SK-N-DZ (cell line): ENCODE data around the gene BMAL2. TPM values are rescaled to one million over a fixed set of nuclear protein-coding genes. Genes with fewer than 3 reads are reported as not detected.

Source experiments
- DNase-seq: peaks from one replicate; pipeline ENCODE4 v3.0.0-alpha.2; 2015; ENCODE audit warnings: low spot score
- polyA plus RNA-seq, 2 experiments: library from polyadenylated mRNA; depleted of rRNA; stranded (reverse); fragments of >200 nt; gene quantifications; 2 replicates each; pipeline ENCODE4 v1.2.3, GENCODE V29; 2014

BMAL2 gene
- polyA plus RNA-seq (2014; cell fraction: cytosol; rRNA removed) = 10.4 and 14.5 TPM in 2 replicates
- 6.9 and 7.6 TPM in 2 replicates for polyA plus RNA-seq (2014; cell fraction: nucleus; rRNA removed)

DNA sequence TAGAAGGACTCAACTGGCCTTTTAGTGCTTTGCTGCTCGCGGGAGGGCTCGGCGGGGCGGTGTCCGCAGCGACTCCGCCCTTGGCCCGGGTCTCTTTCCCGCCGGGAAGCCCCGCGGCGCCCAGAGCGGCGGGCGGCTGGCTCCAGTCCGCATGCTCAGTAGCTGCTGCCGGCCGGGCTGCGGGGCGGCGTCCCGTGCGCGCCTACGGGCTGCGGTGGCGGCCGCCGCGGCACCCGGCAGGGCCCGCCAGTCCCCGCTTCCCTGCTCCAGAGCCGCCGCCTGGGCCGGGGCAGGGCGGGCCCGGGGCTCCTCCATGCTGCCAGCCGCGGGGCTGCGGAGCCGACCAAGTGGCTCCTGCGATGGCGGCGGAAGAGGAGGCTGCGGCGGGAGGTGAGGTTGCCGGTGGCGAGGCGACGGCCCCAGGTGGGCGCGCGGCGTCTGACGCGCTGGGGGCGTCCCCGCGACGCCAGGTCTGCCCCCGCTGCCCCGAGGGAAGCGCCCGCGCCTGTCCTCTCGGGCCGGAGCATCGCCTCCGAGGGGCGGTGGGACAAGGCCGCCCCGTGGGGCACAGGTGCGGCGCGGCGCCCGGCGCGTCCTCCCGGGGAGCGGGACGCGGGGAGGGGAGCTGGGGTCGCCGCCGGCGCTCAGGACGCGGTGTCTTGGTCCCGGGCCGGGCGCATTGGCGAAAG is at the start of gene BMAL2:
Gene BMAL2, plus strand, starts transcription at position 123 of the 689 bp plus-strand sequence. Its CDS starts 237 bp downstream, at position 360.
- peak; percentile 71 for DNase-seq

DNA sequence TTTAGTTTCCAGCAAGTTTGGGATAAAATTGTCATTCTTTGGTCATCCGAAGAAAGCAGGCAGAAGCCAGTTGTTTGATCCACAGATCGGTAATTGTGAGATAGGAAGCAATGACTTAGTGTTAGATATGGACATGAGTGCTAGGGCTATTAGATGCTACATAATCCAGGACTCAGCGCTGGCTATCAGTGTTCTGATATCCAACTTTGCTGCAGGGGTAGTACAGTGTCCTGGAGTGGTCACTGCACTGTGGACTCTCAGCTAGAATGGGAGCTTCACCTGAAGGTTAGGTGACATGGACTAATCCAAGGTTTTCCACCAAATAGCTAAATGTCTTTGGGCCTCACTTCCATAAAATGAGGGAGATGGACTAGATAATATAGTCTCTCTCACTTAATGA is 48.6 kb upstream of the BMAL2 start:
- no peak for DNase-seq

GRCh38 chr12:27284751-27285150 is 47.9 kb upstream of the BMAL2 start:
- DNase-seq = no peak

- no peak for DNase-seq
Observed at GRCh38 chr12:27285403-27285802, 47.2 kb upstream of the BMAL2 start.

DNA sequence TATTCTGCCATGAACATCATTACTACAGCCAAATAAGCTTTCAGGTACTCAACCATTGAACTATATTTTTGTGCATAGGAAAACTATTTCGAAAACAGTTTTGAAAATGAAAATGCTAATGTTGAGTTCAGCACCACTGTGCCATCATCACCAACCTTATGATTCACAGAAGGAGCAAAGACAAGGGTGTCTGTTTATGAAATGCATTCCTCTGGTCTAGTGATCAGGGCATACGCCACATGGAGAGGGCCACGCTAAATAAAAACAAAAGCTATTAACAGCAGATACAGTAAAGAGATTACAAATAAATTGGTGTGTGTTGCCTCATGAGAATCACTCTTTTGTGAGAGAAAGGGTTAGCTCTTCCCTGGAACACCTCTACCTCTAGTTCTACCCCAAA is 43.2 kb upstream of the BMAL2 start:
- no peak for DNase-seq

GRCh38 chr12:27290501-27291168 is 42.0 kb upstream of the BMAL2 start:
- DNase-seq = no peak

GRCh38 chr12:27291862-27292261 is 40.8 kb upstream of the BMAL2 start:
- DNase-seq = no peak

DNA sequence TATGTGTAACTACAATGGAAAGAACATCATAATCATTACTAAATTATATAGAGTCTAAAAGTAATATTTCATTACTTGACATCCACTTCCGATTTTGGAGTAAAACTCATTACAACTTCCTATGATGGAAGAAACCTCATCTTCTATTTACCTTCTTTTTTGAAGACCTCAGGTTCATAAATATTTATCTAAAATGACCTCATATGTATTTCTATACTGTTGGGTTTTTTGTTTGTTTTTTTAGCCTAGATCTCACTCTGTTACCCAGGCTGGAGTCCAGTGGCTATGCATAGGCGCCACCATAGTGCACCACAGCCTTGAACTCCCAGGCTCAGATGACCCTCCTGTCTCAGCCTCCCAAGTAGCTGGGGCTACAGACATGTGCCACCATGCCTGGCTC is 39.9 kb upstream of the BMAL2 start:
- no peak for DNase-seq

DNA sequence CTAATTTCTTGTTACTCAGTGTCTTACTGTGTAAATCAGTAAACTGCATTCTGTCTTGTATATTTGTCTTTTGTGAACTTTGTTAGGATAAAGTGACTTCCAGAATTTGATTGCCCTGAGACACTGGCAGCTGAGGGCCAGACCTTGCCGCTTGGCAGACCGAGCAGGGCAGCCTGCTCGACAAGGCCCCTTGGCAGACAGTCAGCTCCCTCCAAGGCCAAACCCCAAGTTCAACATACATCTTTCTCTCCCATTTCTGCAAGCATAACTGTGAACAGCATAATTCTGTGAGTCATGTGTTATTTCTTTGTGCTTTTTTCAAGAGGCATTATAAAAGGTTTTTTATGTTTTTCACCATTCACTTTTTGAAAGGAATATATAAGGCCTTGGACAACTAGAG is 39.2 kb upstream of the BMAL2 start:
- DNase-seq = no peak

DNA sequence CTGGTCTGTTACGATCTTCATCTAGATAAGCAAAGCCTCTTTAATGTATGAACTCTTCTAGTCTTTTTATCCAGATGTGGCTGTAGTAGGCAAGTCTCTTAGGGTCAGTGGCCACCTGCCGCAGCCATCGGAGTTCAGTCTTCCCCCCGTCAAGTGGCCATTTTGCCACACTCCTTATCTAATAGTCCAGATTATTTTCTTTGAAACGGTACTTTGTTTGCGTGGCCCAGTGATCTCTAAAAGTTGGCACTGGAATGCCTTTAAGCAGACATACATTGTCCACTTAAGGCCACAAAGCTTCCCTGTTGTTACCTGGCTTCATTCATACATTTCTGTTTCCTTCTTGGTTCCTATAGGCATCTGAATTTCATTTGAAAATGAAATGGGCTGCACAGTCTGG is 36.0 kb upstream of the BMAL2 start:
- no peak for DNase-seq

DNA sequence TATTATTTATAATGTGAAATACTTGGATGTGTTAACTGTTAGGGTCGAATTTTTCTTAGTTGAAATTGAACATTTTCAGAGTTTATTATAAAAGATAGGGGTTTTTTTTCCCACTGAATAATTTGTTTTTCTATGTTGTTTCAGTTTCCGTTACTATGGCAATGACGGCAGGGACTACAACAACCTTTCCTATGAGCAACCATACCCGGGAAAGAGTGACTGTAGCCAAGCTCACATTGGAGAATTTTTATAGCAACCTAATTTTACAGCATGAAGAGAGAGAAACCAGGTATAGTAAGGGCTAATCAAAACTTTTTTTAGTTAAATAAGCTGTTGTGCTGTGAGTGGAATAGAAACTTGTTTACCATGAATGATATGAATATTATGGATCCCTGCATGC is 35.1 kb upstream of the BMAL2 start:
- DNase-seq = no peak

DNA sequence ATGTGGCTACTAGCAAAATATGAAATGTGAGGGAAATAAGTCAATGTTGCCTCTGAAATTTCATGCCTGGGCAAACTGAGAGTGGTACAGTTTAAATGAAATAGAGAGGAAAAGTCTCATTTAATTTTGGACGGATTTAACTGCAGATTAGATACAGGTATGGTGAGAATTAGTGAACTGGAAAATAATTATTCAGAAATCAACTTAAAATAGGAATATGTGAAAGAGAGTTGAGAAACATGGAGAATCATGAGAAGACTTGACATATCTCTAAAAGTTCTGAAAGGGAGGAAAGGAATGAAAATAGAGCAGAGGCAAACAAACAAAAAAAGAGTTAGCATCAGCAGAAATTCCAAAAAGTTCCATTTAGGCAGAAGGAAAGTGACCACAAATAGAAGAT is 33.5 kb upstream of the BMAL2 start:
- no peak for DNase-seq

- no peak for DNase-seq
Observed at GRCh38 chr12:27300226-27300625, 32.4 kb upstream of the BMAL2 start.

- no peak for DNase-seq
Observed at GRCh38 chr12:27303139-27304111, 29.2 kb upstream of the BMAL2 start.

GRCh38 chr12:27304856-27305255 is 27.8 kb upstream of the BMAL2 start:
- no peak for DNase-seq

- peak; percentile 30 for DNase-seq
Observed at GRCh38 chr12:27305673-27306456, 26.8 kb upstream of the BMAL2 start.

DNA sequence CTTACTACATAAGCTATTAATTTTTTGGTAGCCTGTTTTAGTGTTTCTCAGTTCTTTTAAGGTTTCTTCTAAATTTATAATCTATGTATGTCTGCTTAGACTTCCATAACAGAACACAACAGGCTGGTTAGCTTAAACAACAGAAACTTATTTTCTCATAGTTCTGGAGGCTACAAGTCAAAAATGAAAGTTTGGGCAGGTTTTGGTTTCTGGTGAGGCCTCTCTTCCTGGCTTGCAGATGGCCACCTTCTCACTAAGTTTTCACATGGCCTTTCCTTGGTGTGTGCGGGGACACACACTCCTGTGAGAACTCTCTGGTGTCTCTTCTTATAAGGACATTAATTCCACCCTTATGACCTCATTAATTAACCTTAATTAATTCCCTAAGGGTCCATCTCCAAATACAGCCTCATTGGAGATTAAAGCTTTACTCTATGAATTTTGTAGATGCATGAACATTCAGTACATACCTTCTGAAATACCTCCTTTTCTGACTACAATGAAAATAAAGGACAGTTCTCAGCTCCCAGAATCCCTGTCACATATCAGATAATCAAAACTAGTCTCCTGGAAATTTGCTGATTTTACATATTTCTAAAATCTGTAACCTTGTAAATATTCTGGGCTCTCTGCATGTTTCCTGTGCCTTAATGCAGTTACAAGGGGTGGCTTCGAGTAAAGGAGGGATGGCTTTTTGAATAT is 23.2 kb upstream of the BMAL2 start:
- DNase-seq = no peak

- DNase-seq = no peak
Observed at GRCh38 chr12:27309995-27310315, 22.7 kb upstream of the BMAL2 start.

DNA sequence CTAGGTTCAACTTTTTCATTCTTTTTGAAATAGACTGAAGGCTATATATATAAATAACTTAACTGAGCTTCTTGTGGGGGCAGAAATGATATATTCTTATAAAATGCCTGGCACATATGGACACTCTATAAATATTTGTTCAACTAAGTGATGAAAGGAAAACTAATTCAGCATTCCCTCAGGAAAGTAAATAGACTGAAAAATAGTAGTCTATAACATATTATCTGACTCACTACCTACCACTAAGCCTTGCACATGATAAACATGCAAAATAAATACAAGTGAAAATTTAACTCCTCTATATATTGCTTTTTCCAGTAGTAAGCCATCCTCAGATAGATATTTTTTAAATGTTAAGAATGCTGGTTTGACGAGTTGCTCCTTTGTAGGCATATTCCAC is 15.7 kb upstream of the BMAL2 start:
- no peak for DNase-seq

DNA sequence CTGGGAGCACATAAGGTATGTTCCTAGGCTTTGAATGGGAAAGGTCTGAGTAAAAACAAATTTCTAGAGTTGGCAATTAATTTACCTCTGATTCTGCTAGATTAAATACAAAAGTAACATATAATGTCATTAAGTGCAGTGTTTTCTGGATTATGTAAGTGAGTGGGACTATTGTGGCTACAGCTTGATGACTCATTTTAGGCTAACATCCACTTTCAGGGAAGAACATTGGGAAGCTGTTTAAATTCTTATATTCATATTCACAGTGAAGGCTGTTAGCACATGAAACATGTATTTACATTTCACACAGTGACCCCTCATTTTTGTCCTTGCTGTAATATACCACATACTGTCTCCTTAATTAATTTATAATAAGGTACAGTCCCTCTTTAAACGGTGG is 13.2 kb upstream of the BMAL2 start:
- DNase-seq = no peak

- no peak for DNase-seq
Observed at GRCh38 chr12:27319848-27320247, 12.8 kb upstream of the BMAL2 start.
